Measurements from ENCODE around the gene GRAMD1A. TPM values are rescaled to one million over a fixed set of nuclear protein-coding genes. Genes with fewer than 3 reads are reported as not detected.

Gene GRAMD1A
- total RNA-seq, 1 donor from 2014 or later: 27.2 TPM

GRCh38 chr19:35025969-35026368, 25.8 kb downstream of the GRAMD1A start:
- H3K36me3 Mint-ChIP-seq: peaks cover 14% of the 10 kb centered on the region
- H3K36me3 ChIP-seq: no peaks in the 10 kb centered on the region

GRCh38 chr19:35026418-35026817, 26.3 kb downstream of the GRAMD1A start:
- no peak for TF ChIP-seq CTCF (IDR thresholded peaks at IDR 0.05)
- TF ChIP-seq EZH2phosphoT487 (IDR thresholded peaks at IDR 0.05): no peak
- no peak for TF ChIP-seq EZH2 (IDR thresholded peaks at IDR 0.05)
- Mint-ChIP-seq H3K9me3 (no peaks in the 10 kb centered on the region), H3K27me3 (ENCODE audit: insufficient read depth, low read depth) (peaks cover 15% of the 10 kb centered on the region), H3K27ac (no peak overlapping the region), H3K4me3 (no peak overlapping the region), H3K4me1 (peaks cover 4% of the 10 kb centered on the region), H3K36me3 (peaks cover 12% of the 10 kb centered on the region)
- Histone ChIP-seq H3F3A (ENCODE audit: low read depth) (peaks cover 33% of the 10 kb centered on the region), H3K27ac (no peak overlapping the region), H3K79me2 (ENCODE audit: low read depth) (no peaks in the 10 kb centered on the region), H3K27me3 (peaks cover 17% of the 10 kb centered on the region), H3K9ac (no peak overlapping the region), H3K9me3 (ENCODE audit: low read depth) (no peaks in the 10 kb centered on the region), H2AFZ (replicated peaks) (no peak overlapping the region), H3K4me3 (no peak overlapping the region), H3K36me3 (no peaks in the 10 kb centered on the region), H3K4me2 (no peak overlapping the region), H4K20me1 (ENCODE audit: low read depth) (no peaks in the 10 kb centered on the region), H3K4me1 (no peaks in the 10 kb centered on the region)
- no peak for DNase-seq (ENCODE audit: low spot score)

More at GRCh38 chr19:35025969-35026368, 25.8 kb downstream of the GRAMD1A start:
- Histone ChIP-seq H3K9ac (no peak overlapping the region), H3K4me1 (no peaks in the 10 kb centered on the region), H3K27ac (no peak overlapping the region), H3K9me3 (ENCODE audit: low read depth) (no peaks in the 10 kb centered on the region), H3K79me2 (ENCODE audit: low read depth) (no peaks in the 10 kb centered on the region), H3F3A (ENCODE audit: low read depth) (peaks cover 28% of the 10 kb centered on the region), H3K27me3 (peaks cover 12% of the 10 kb centered on the region), H3K4me2 (no peak overlapping the region), H4K20me1 (ENCODE audit: low read depth) (no peaks in the 10 kb centered on the region), H2AFZ (replicated peaks) (no peak overlapping the region), H3K4me3 (no peak overlapping the region)
- no peak overlapping the region for H3K27ac Mint-ChIP-seq
- no peak for TF ChIP-seq CTCF (IDR thresholded peaks at IDR 0.05)
- TF ChIP-seq EZH2phosphoT487 (IDR thresholded peaks at IDR 0.05): no peak
- no peak for TF ChIP-seq EZH2 (IDR thresholded peaks at IDR 0.05)
- H3K27me3 Mint-ChIP-seq (ENCODE audit: insufficient read depth, low read depth): peaks cover 14% of the 10 kb centered on the region
- H3K4me3 Mint-ChIP-seq: no peak overlapping the region
- H3K4me1 Mint-ChIP-seq: no peaks in the 10 kb centered on the region
- no peaks in the 10 kb centered on the region for H3K9me3 Mint-ChIP-seq
- DNase-seq (ENCODE audit: low spot score): no peak

DNA sequence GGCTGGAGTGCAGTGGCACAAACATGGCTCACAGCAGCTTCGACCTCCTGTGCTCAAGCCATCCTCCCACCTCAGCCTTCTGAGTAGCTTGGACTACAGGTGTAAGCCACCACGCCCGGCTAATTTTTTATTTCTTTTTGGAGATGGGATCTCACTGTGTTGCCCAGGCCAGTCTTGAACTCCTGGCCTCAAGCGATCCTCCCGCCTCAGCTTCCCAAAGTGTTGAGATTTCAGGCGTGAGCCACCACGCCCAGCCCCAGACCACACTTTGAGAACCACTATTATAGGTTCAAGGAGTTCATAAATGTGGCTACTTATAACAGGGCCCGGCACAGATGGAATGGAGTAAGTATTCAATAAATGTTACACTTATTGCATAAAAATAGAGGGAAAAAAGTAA, 26.9 kb downstream of the GRAMD1A start:
- Histone ChIP-seq H3F3A (ENCODE audit: low read depth) (peaks cover 39% of the 10 kb centered on the region), H3K9ac (no peak overlapping the region), H2AFZ (replicated peaks) (no peak overlapping the region), H4K20me1 (ENCODE audit: low read depth) (no peaks in the 10 kb centered on the region), H3K27me3 (peaks cover 23% of the 10 kb centered on the region), H3K36me3 (no peaks in the 10 kb centered on the region), H3K79me2 (ENCODE audit: low read depth) (no peaks in the 10 kb centered on the region), H3K27ac (no peak overlapping the region), H3K4me3 (no peak overlapping the region), H3K4me2 (no peak overlapping the region), H3K9me3 (ENCODE audit: low read depth) (no peaks in the 10 kb centered on the region), H3K4me1 (peaks cover 4% of the 10 kb centered on the region)
- no peak for TF ChIP-seq EZH2 (IDR thresholded peaks at IDR 0.05)
- TF ChIP-seq CTCF (IDR thresholded peaks at IDR 0.05): no peak
- TF ChIP-seq EZH2phosphoT487 (IDR thresholded peaks at IDR 0.05): no peak
- Mint-ChIP-seq H3K4me1 (peaks cover 6% of the 10 kb centered on the region), H3K9me3 (no peaks in the 10 kb centered on the region), H3K36me3 (peaks cover 12% of the 10 kb centered on the region), H3K27me3 (ENCODE audit: insufficient read depth, low read depth) (peaks cover 19% of the 10 kb centered on the region), H3K4me3 (no peak overlapping the region), H3K27ac (no peak overlapping the region)
- DNase-seq (ENCODE audit: low spot score): no peak
